ENCODE data around the gene TAMALIN.

The TAMALIN gene

GRCh38 chr12:51971679-51972421, 34.9 kb upstream of the TAMALIN start:
- TF ChIP-seq CTCF (IDR thresholded peaks at IDR 0.05; ENCODE audit: low read depth, low read length) (no peak), MYC (IDR thresholded peaks at IDR 0.05; ENCODE audit: low read depth, low read length) (no peak), MAX (IDR thresholded peaks at IDR 0.05; ENCODE audit: low read depth, low read length) (no peak), POLR2A (IDR thresholded peaks at IDR 0.05; ENCODE audit: extremely low read depth, insufficient read length) (no peak)
- peak overlapping the region; percentile 25 for H3K4me3 ChIP-seq (ENCODE audit: low read depth, low read length)
- DNase-seq (ENCODE audit: low read depth): peak; percentile 62

- H3K4me3 ChIP-seq (ENCODE audit: low read depth, low read length): peak overlapping the region; percentile 25
- peak; percentile 81 for DNase-seq (ENCODE audit: low read depth)
- TF ChIP-seq CTCF (IDR thresholded peaks at IDR 0.05; ENCODE audit: low read depth, low read length): no peak
- no peak for TF ChIP-seq MYC (IDR thresholded peaks at IDR 0.05; ENCODE audit: low read depth, low read length)
- TF ChIP-seq MAX (IDR thresholded peaks at IDR 0.05; ENCODE audit: low read depth, low read length): no peak
- no peak for TF ChIP-seq POLR2A (IDR thresholded peaks at IDR 0.05; ENCODE audit: extremely low read depth, insufficient read length)
These were observed 34.3 kb upstream of the TAMALIN start for GRCh38 chr12:51972422-51972812.

GRCh38 chr12:51972849-51973273, 33.9 kb upstream of the TAMALIN start:
- H3K4me3 ChIP-seq (ENCODE audit: low read depth, low read length): peak overlapping the region; percentile 25
- TF ChIP-seq CTCF (IDR thresholded peaks at IDR 0.05; ENCODE audit: low read depth, low read length): no peak
- TF ChIP-seq POLR2A (IDR thresholded peaks at IDR 0.05; ENCODE audit: extremely low read depth, insufficient read length): no peak
- peak; percentile 93 for TF ChIP-seq MAX (IDR thresholded peaks at IDR 0.05; ENCODE audit: low read depth, low read length)
- TF ChIP-seq MYC (IDR thresholded peaks at IDR 0.05; ENCODE audit: low read depth, low read length): peak; percentile 95
- peak; percentile 99 for DNase-seq (ENCODE audit: low read depth)

GRCh38 chr12:51973560-51973959, 33.2 kb upstream of the TAMALIN start:
- TF ChIP-seq MYC (IDR thresholded peaks at IDR 0.05; ENCODE audit: low read depth, low read length) (no peak), MAX (IDR thresholded peaks at IDR 0.05; ENCODE audit: low read depth, low read length) (no peak), CTCF (IDR thresholded peaks at IDR 0.05; ENCODE audit: low read depth, low read length) (no peak), POLR2A (IDR thresholded peaks at IDR 0.05; ENCODE audit: extremely low read depth, insufficient read length) (no peak)
- no peak for DNase-seq (ENCODE audit: low read depth)
- no peak overlapping the region for H3K4me3 ChIP-seq (ENCODE audit: low read depth, low read length)

GRCh38 chr12:51974646-51975045, 32.1 kb upstream of the TAMALIN start:
- no peak overlapping the region for H3K4me3 ChIP-seq (ENCODE audit: low read depth, low read length)
- no peak for TF ChIP-seq CTCF (IDR thresholded peaks at IDR 0.05; ENCODE audit: low read depth, low read length)
- TF ChIP-seq MAX (IDR thresholded peaks at IDR 0.05; ENCODE audit: low read depth, low read length): peak; percentile 11; the same call in 1 of the 2 replicates
- DNase-seq (ENCODE audit: low read depth): peak; percentile 53

All from NB4 (cell line).